Neuronal stem cell (in vitro differentiated cells): ENCODE measurements around the gene ADCK1.
"Not testable (repeated sequence)": the region's sequence is repeated elsewhere in the genome, so short reads cannot be mapped to it uniquely, and the experiment has no call there.

ENCODE experiments used
- DNase-seq: peaks from one replicate; pipeline ENCODE4 v3.0.0-alpha.2; 2013; ENCODE audit warnings: low spot score
- H2AFZ ChIP-seq: one replicate; pipeline ENCODE4 v1.6.1; 2013; ENCODE audit warnings: mild to moderate bottlenecking, low read length, inconsistent platforms
- H2AK5ac ChIP-seq: 2 replicates; pipeline ENCODE4 v1.6.1; 2013; ENCODE audit warnings: low read depth, mild to moderate bottlenecking, inconsistent platforms, low read length, moderate library complexity, mixed read lengths
- H2BK120ac ChIP-seq: 2 replicates; pipeline ENCODE4 v1.6.1; 2013; ENCODE audit warnings: low read depth, mild to moderate bottlenecking, inconsistent platforms, low read length, moderate library complexity, mixed read lengths
- H2BK12ac ChIP-seq: one replicate; pipeline ENCODE4 v1.6.1; 2013; ENCODE audit warnings: low read length, inconsistent platforms
- H2BK15ac ChIP-seq: 2 replicates; pipeline ENCODE4 v1.6.1; 2013; ENCODE audit warnings: mild to moderate bottlenecking, low read length, inconsistent platforms, mixed read lengths
- H2BK5ac ChIP-seq: one replicate; pipeline ENCODE4 v1.6.1; 2013; ENCODE audit warnings: inconsistent platforms, mild to moderate bottlenecking, low read length, moderate library complexity
- H3K14ac ChIP-seq: one replicate; pipeline ENCODE4 v1.6.1; 2013; ENCODE audit warnings: low read length, inconsistent platforms
- H3K18ac ChIP-seq: 2 replicates; pipeline ENCODE4 v1.6.1; 2013; ENCODE audit warnings: low read length, inconsistent platforms
- H3K23ac ChIP-seq: 2 replicates; pipeline ENCODE4 v1.6.1; 2013; ENCODE audit warnings: low read depth, mild to moderate bottlenecking, mixed read lengths, low read length, inconsistent platforms; ENCODE audit not compliant: poor library complexity
- H3K27ac ChIP-seq: replicated peaks from 3 replicates; pipeline ENCODE4 v1.5.1; 2013; ENCODE audit warnings: low read length, inconsistent platforms
- H3K27me3 ChIP-seq, 3 experiments: 2 replicates each; pipeline ENCODE4 v1.6.1; 2013; ENCODE audit warnings: low read length in 3 of 3, mild to moderate bottlenecking in 2 of 3, inconsistent platforms in 1 of 3, low read depth in 1 of 3, mixed read lengths in 1 of 3, moderate library complexity in 1 of 3; ENCODE audit not compliant: control insufficient read depth in 3 of 3, insufficient read depth in 3 of 3
- H3K36me3 ChIP-seq, 2 donors: replicated peaks in 1 of 2; 2 replicates each; pipeline ENCODE4 v1.6.1; 2013; ENCODE audit warnings: low read length in 2 of 2; ENCODE audit not compliant: control insufficient read depth in 2 of 2, insufficient read depth in 2 of 2
- H3K4ac ChIP-seq: 2 replicates; pipeline ENCODE4 v1.6.1; 2013; ENCODE audit warnings: inconsistent platforms, mild to moderate bottlenecking, low read length, moderate library complexity
- H3K4me1 ChIP-seq, 2 donors: 1 replicate in 1 of 2; 2 replicates in 1 of 2; pipeline ENCODE4 v1.6.1; 2013; ENCODE audit warnings: low read length in 2 of 2, low read depth in 1 of 2; ENCODE audit not compliant: control insufficient read depth in 2 of 2, insufficient read depth in 1 of 2
- H3K4me2 ChIP-seq: one replicate; pipeline ENCODE4 v1.6.1; 2013; ENCODE audit warnings: mild to moderate bottlenecking, low read length, inconsistent platforms; ENCODE audit not compliant: insufficient read depth, poor library complexity, severe bottlenecking
- H3K4me3 ChIP-seq, 2 donors: 2 replicates each; pipeline ENCODE4 v1.5.1; 2013; ENCODE audit warnings: low read length in 2 of 2, mild to moderate bottlenecking in 2 of 2, inconsistent platforms in 1 of 2, moderate library complexity in 1 of 2
- H3K79me1 ChIP-seq: one replicate; pipeline ENCODE4 v1.6.1; 2013; ENCODE audit warnings: low read depth, mild to moderate bottlenecking, inconsistent platforms, low read length, moderate library complexity
- H3K9ac ChIP-seq: one replicate; pipeline ENCODE4 v1.6.1; 2013; ENCODE audit warnings: mild to moderate bottlenecking, low read depth, low read length, inconsistent platforms; ENCODE audit not compliant: poor library complexity
- H3K9me3 ChIP-seq, 2 donors: replicated peaks in 1 of 2; 2 replicates each; pipeline versions ENCODE3 to v1.6.1; 2013; ENCODE audit warnings: low read length in 2 of 2, mild to moderate bottlenecking in 2 of 2, inconsistent platforms in 1 of 2, low read depth in 1 of 2, mixed read lengths in 1 of 2, moderate library complexity in 1 of 2; ENCODE audit not compliant: control insufficient read depth in 2 of 2, insufficient read depth in 1 of 2
- H4K8ac ChIP-seq: one replicate; pipeline ENCODE4 v1.6.1; 2013; ENCODE audit warnings: low read depth, mild to moderate bottlenecking, inconsistent platforms, low read length, moderate library complexity
- H4K91ac ChIP-seq: one replicate; pipeline ENCODE4 v1.6.1; 2013; ENCODE audit warnings: low read length, low read depth, mild to moderate bottlenecking, inconsistent platforms; ENCODE audit not compliant: poor library complexity
- WGBS, 2 donors: extraction: QIAGEN DNeasy Blood & Tissue Kit; methylation state at CpG; one replicate each; pipeline ENCODE4 v1.1.7; 2013; ENCODE audit warnings: missing lambda C conversion rate in 2 of 2, mixed read lengths in 1 of 2; ENCODE audit not compliant: insufficient read length in 2 of 2, insufficient replicate concordance in 1 of 2; ENCODE audit errors: extremely low coverage in 2 of 2; 5-methylcytosine and 5-hydroxymethylcytosine counted together

ADCK1 gene

DNA sequence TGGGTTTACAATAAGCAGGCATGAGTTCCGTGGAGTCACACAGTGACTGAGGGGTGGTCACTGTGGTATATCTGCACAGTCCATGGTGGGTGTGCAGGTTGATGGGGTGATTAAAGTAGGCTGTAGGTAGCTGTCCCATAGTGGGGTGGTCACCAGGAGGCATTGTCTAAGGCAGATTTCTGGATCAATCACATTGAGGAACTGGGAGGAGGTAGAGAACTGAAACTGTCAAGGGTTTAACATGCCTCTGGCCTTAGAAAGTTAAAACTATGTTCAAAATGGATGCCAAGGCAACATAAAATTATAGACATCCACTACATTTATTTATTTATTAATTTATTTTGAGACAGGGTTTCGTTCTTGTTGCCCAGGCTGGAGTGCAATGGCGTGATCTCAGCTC, 8.3 kb downstream of the ADCK1 start:
- Histone ChIP-seq H2BK120ac (no peak overlapping the region), H3K18ac (no peak overlapping the region), H3K4me3 (no peak overlapping the region), H2BK15ac (no peak overlapping the region), H2AK5ac (no peak overlapping the region), H3K14ac (no peak overlapping the region), H3K4ac (no peak overlapping the region), H4K91ac (no peak overlapping the region), H2BK12ac (no peak overlapping the region), H2AFZ (no peak overlapping the region), H3K9me3 (peaks cover 0 to 1% of the 10 kb centered on the region in 2 donors), H3K27ac (no peak overlapping the region), H3K36me3 (no peaks in the 10 kb centered on the region), H2BK5ac (no peak overlapping the region), H3K9ac (no peak overlapping the region), H3K23ac (no peak overlapping the region), H3K79me1 (no peaks in the 10 kb centered on the region), H3K27me3 (no peaks in the 10 kb centered on the region), H3K4me2 (no peak overlapping the region), H4K8ac (no peak overlapping the region), H3K4me1 (no peaks in the 10 kb centered on the region)
- no peak for DNase-seq
- no CpG with 5 or more reads among the region's 3 CpGs for WGBS, 2 donors

GRCh38 chr14:77809011-77809410, 9.1 kb downstream of the ADCK1 start:
- Histone ChIP-seq H3K79me1 (no peaks in the 10 kb centered on the region), H3K4me1 (no peaks in the 10 kb centered on the region), H4K8ac (no peak overlapping the region), H2AK5ac (no peak overlapping the region), H4K91ac (no peak overlapping the region), H3K27me3 (no peaks in the 10 kb centered on the region), H3K9me3 (peaks cover 0 to 1% of the 10 kb centered on the region in 2 donors), H2BK15ac (no peak overlapping the region), H3K9ac (no peak overlapping the region), H2BK12ac (no peak overlapping the region), H3K18ac (no peak overlapping the region), H3K27ac (no peak overlapping the region), H2BK5ac (no peak overlapping the region), H2AFZ (no peak overlapping the region), H3K23ac (no peak overlapping the region), H3K14ac (no peak overlapping the region), H3K4me2 (no peak overlapping the region), H3K4ac (no peak overlapping the region), H3K4me3 (no peak overlapping the region), H2BK120ac (no peak overlapping the region), H3K36me3 (no peaks in the 10 kb centered on the region)
- DNase-seq = no peak
- WGBS, 2 donors = no CpG with 5 or more reads among the region's 1 CpG

- H3K79me1 ChIP-seq = no peaks in the 10 kb centered on the region
- H2BK12ac ChIP-seq = no peak overlapping the region
- no peak overlapping the region for H2AK5ac ChIP-seq
- H3K23ac ChIP-seq = no peak overlapping the region
- no peaks in the 10 kb centered on the region for H3K27me3 ChIP-seq
- H4K91ac ChIP-seq = no peak overlapping the region
- no peak overlapping the region for H2BK120ac ChIP-seq
- no peak overlapping the region for H3K14ac ChIP-seq
- H2BK5ac ChIP-seq = no peak overlapping the region
- H3K4ac ChIP-seq = no peak overlapping the region
- H3K4me3 ChIP-seq = no peak overlapping the region
- no peak overlapping the region for H4K8ac ChIP-seq
- H3K9ac ChIP-seq = no peak overlapping the region
- H3K27ac ChIP-seq = no peak overlapping the region
- no peak overlapping the region for H2AFZ ChIP-seq
- H3K36me3 ChIP-seq = no peaks in the 10 kb centered on the region
- H3K18ac ChIP-seq = no peak overlapping the region
- peaks cover 0 to 1% of the 10 kb centered on the region in 2 donors for H3K9me3 ChIP-seq
- DNase-seq = no peak
- H2BK15ac ChIP-seq = no peak overlapping the region
- no CpG with 5 or more reads among the region's 2 CpGs for WGBS, 2 donors
- no peaks in the 10 kb centered on the region for H3K4me1 ChIP-seq
- no peak overlapping the region for H3K4me2 ChIP-seq
These were observed 12.1 kb downstream of the ADCK1 start for GRCh38 chr14:77812028-77812427.

DNA sequence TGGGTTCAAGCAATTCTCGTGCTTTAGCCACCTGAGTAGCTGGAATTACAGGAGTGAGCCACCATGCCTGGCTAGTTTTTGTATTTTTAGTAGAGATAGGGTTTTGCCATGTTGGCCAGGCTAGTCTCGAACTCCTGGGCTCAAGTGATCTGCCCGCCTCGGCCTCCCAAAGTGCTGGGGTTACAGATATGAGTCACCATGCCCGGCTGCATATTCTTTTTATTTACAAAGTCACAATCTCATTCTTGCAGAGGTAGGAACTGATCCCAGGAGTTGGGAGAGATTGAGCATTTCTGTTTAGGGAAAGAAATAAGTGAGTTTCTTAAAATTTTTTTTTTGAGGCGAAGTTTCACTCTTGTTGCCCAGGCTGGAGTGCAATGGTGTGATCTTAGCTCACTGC, 12.8 kb downstream of the ADCK1 start:
- not testable (repeated sequence) for H2BK5ac ChIP-seq, H2BK120ac ChIP-seq, H3K36me3 ChIP-seq, H3K4ac ChIP-seq, H3K18ac ChIP-seq, H2BK12ac ChIP-seq, H3K9ac ChIP-seq, DNase-seq, H3K79me1 ChIP-seq, H3K9me3 ChIP-seq, H3K4me1 ChIP-seq, H3K4me3 ChIP-seq, H3K14ac ChIP-seq, H4K8ac ChIP-seq, H2AK5ac ChIP-seq, H3K4me2 ChIP-seq, H3K27ac ChIP-seq, H3K23ac ChIP-seq, H2BK15ac ChIP-seq, H4K91ac ChIP-seq, H2AFZ ChIP-seq, H3K27me3 ChIP-seq
- no CpG with 5 or more reads among the region's 6 CpGs for WGBS, 2 donors
